ENCODE measurements around the gene TIMM22.
"Not testable (repeated sequence)": the region's sequence is repeated elsewhere in the genome, so short reads cannot be mapped to it uniquely, and the experiment has no call there.

TIMM22 gene

GRCh38 chr17:1047177-1047878, 50.4 kb downstream of the TIMM22 start:
- Histone ChIP-seq H3K9ac (ENCODE audit: insufficient read length) (no peak overlapping the region), H3K36me3 (ENCODE audit: insufficient read depth, low read length) (no peaks in the 10 kb centered on the region; the same call in 1 of the 2 replicates), H3K9me3 (ENCODE audit: low read depth, low read length) (no peaks in the 10 kb centered on the region), H3K4me3 (no peak overlapping the region), H3K27ac (no peak overlapping the region)
- DNase-seq (ENCODE audit: low read depth, low spot score) = no peak
- TF ChIP-seq FOXP2 (optimal IDR thresholded peaks at IDR 0.05; ENCODE audit: control extremely low read depth, extremely low read length, insufficient read depth) (no peak), EZH2 (IDR thresholded peaks at IDR 0.05) (no peak), POLR2AphosphoS5 (IDR thresholded peaks at IDR 0.05; ENCODE audit: borderline replicate concordance, low read depth, low read length) (no peak)

GRCh38 chr17:1047879-1048470, 51.0 kb downstream of the TIMM22 start:
- no peak for TF ChIP-seq POLR2AphosphoS5 (IDR thresholded peaks at IDR 0.05; ENCODE audit: borderline replicate concordance, low read depth, low read length)
- TF ChIP-seq EZH2 (IDR thresholded peaks at IDR 0.05) = no peak
- no peak for TF ChIP-seq FOXP2 (optimal IDR thresholded peaks at IDR 0.05; ENCODE audit: control extremely low read depth, extremely low read length, insufficient read depth)
- Histone ChIP-seq H3K9ac (ENCODE audit: insufficient read length) (no peak overlapping the region), H3K36me3 (ENCODE audit: insufficient read depth, low read length) (no peaks in the 10 kb centered on the region; the same call in 1 of the 2 replicates), H3K4me3 (no peak overlapping the region), H3K9me3 (ENCODE audit: low read depth, low read length) (no peaks in the 10 kb centered on the region), H3K27ac (no peak overlapping the region)
- DNase-seq (ENCODE audit: low read depth, low spot score) = no peak

- H3K36me3 ChIP-seq (ENCODE audit: insufficient read depth, low read length); DNase-seq (ENCODE audit: low read depth, low spot score); H3K27ac ChIP-seq; H3K4me3 ChIP-seq; H3K9me3 ChIP-seq (ENCODE audit: low read depth, low read length); H3K9ac ChIP-seq (ENCODE audit: insufficient read length): not testable (repeated sequence)
Measured at GRCh38 chr17:1048516-1049115, 51.7 kb downstream of the TIMM22 start.

- H3K36me3 ChIP-seq (ENCODE audit: insufficient read depth, low read length) = peaks cover 2% of the 10 kb centered on the region; the same call in 1 of the 2 replicates
- no peak overlapping the region for H3K4me3 ChIP-seq
- no peak overlapping the region for H3K27ac ChIP-seq
- no peak for DNase-seq (ENCODE audit: low read depth, low spot score)
- no peaks in the 10 kb centered on the region for H3K9me3 ChIP-seq (ENCODE audit: low read depth, low read length)
- TF ChIP-seq POLR2AphosphoS5 (IDR thresholded peaks at IDR 0.05; ENCODE audit: borderline replicate concordance, low read depth, low read length) (no peak), EZH2 (IDR thresholded peaks at IDR 0.05) (no peak), FOXP2 (optimal IDR thresholded peaks at IDR 0.05; ENCODE audit: control extremely low read depth, extremely low read length, insufficient read depth) (no peak)
- no peak overlapping the region for H3K9ac ChIP-seq (ENCODE audit: insufficient read length)
Measured at GRCh38 chr17:1049446-1050225, 52.7 kb downstream of the TIMM22 start.

- no peak overlapping the region for H3K9ac ChIP-seq (ENCODE audit: insufficient read length)
- peaks cover 2% of the 10 kb centered on the region; the same call in 1 of the 2 replicates for H3K36me3 ChIP-seq (ENCODE audit: insufficient read depth, low read length)
- no peak overlapping the region for H3K27ac ChIP-seq
- DNase-seq (ENCODE audit: low read depth, low spot score) = no peak
- TF ChIP-seq POLR2AphosphoS5 (IDR thresholded peaks at IDR 0.05; ENCODE audit: borderline replicate concordance, low read depth, low read length) = no peak
- TF ChIP-seq FOXP2 (optimal IDR thresholded peaks at IDR 0.05; ENCODE audit: control extremely low read depth, extremely low read length, insufficient read depth) = no peak
- no peak for TF ChIP-seq EZH2 (IDR thresholded peaks at IDR 0.05)
- no peak overlapping the region for H3K4me3 ChIP-seq
- no peaks in the 10 kb centered on the region for H3K9me3 ChIP-seq (ENCODE audit: low read depth, low read length)
Measured at GRCh38 chr17:1050246-1050995, 53.5 kb downstream of the TIMM22 start.

GRCh38 chr17:1050996-1051925, 54.3 kb downstream of the TIMM22 start:
- DNase-seq (ENCODE audit: low read depth, low spot score) = no peak
- TF ChIP-seq FOXP2 (optimal IDR thresholded peaks at IDR 0.05; ENCODE audit: control extremely low read depth, extremely low read length, insufficient read depth) (no peak), POLR2AphosphoS5 (IDR thresholded peaks at IDR 0.05; ENCODE audit: borderline replicate concordance, low read depth, low read length) (no peak), EZH2 (IDR thresholded peaks at IDR 0.05) (no peak)
- Histone ChIP-seq H3K9me3 (ENCODE audit: low read depth, low read length) (no peaks in the 10 kb centered on the region), H3K36me3 (ENCODE audit: insufficient read depth, low read length) (peaks cover 2% of the 10 kb centered on the region; the same call in 1 of the 2 replicates), H3K27ac (no peak overlapping the region), H3K4me3 (no peak overlapping the region), H3K9ac (ENCODE audit: insufficient read length) (no peak overlapping the region)
